OCI-LY3 (cell line): ENCODE data around the gene DYNC1H1.

ENCODE experiments used
- EZH2phosphoT487 ChIP-seq: fragments of 200-600 bp; shearing (Covaris generic); IDR thresholded peaks from 2 replicates; pipeline ENCODE4 v1.6.1; 2018; ENCODE audit warnings: antibody characterized with exemption, mixed run types, low read depth
- TF ChIP-seq, protein P1 (sequence below): fragments of 200-600, 300-600 bp; sonication (generic); IDR thresholded peaks from 2 replicates; pipeline ENCODE4 v1.5.1; 2014; ENCODE audit warnings: antibody characterized with exemption, low read length, low read depth

DNA sequence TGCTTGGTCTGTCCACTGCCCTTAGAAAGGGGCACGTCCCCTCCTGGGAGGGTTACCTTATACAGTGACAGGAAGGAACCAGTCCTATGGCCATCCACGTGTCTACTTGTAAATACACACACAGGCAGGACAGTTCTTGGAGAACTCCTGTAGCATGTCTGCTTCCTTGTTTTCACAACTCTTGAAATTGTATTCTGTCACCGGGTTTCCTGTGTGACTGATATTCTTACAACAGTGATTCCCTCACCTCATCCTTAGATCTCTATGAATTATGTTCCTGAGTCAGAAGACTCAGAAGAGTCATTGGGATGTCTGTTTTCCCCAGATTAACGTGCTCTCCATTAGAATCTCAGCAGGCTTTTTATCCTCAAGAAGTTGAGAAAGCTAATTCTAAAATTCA, 44.1 kb upstream of the DYNC1H1 start:
- TF ChIP-seq, protein P1, sequence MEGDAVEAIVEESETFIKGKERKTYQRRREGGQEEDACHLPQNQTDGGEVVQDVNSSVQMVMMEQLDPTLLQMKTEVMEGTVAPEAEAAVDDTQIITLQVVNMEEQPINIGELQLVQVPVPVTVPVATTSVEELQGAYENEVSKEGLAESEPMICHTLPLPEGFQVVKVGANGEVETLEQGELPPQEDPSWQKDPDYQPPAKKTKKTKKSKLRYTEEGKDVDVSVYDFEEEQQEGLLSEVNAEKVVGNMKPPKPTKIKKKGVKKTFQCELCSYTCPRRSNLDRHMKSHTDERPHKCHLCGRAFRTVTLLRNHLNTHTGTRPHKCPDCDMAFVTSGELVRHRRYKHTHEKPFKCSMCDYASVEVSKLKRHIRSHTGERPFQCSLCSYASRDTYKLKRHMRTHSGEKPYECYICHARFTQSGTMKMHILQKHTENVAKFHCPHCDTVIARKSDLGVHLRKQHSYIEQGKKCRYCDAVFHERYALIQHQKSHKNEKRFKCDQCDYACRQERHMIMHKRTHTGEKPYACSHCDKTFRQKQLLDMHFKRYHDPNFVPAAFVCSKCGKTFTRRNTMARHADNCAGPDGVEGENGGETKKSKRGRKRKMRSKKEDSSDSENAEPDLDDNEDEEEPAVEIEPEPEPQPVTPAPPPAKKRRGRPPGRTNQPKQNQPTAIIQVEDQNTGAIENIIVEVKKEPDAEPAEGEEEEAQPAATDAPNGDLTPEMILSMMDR: no peak
- no peak for TF ChIP-seq EZH2phosphoT487
